ACC112 (cell line): Measurements from ENCODE around the gene KCNJ4.

Source experiments
- H2AFZ ChIP-seq: fragments of 200-600 bp; sonication (generic); one replicate; pipeline ENCODE4 v1.6.0; 2017; ENCODE audit warnings: antibody characterized with exemption, low read length; ENCODE audit not compliant: unreplicated experiment
- H3K27ac ChIP-seq: fragments of 200-600 bp; sonication (generic); 2 replicates; pipeline ENCODE4 v1.5.1; 2014; ENCODE audit warnings: low read depth, mild to moderate bottlenecking, antibody characterized with exemption, low read length, moderate library complexity
- H3K27me3 ChIP-seq: fragments of 200-600 bp; sonication (generic); 2 replicates; pipeline ENCODE4 v1.6.1; 2014; ENCODE audit warnings: mild to moderate bottlenecking, antibody characterized with exemption, low read length, moderate library complexity, mixed read lengths; ENCODE audit not compliant: insufficient read depth
- H3K36me3 ChIP-seq: fragments of 200-600 bp; sonication (generic); 2 replicates; pipeline ENCODE4 v1.6.1; 2016; ENCODE audit warnings: mild to moderate bottlenecking, antibody characterized with exemption, low read length, moderate library complexity, mixed read lengths; ENCODE audit not compliant: insufficient read depth
- H3K4me1 ChIP-seq: fragments of 200-600 bp; sonication (generic); one replicate; pipeline ENCODE4 v1.6.1; 2016; ENCODE audit warnings: low read length, mixed read lengths; ENCODE audit not compliant: insufficient read depth, unreplicated experiment, control insufficient read depth
- H3K4me3 ChIP-seq: fragments of 200-600 bp; sonication (generic); 2 replicates; pipeline ENCODE4 v1.5.1; 2014; ENCODE audit warnings: mild to moderate bottlenecking, low read depth, low read length
- H3K79me2 ChIP-seq: fragments of 200-600 bp; sonication (generic); one replicate; pipeline ENCODE4 v1.6.0; 2016; ENCODE audit warnings: low read length; ENCODE audit not compliant: control insufficient read depth, unreplicated experiment, insufficient read depth

Gene KCNJ4

DNA sequence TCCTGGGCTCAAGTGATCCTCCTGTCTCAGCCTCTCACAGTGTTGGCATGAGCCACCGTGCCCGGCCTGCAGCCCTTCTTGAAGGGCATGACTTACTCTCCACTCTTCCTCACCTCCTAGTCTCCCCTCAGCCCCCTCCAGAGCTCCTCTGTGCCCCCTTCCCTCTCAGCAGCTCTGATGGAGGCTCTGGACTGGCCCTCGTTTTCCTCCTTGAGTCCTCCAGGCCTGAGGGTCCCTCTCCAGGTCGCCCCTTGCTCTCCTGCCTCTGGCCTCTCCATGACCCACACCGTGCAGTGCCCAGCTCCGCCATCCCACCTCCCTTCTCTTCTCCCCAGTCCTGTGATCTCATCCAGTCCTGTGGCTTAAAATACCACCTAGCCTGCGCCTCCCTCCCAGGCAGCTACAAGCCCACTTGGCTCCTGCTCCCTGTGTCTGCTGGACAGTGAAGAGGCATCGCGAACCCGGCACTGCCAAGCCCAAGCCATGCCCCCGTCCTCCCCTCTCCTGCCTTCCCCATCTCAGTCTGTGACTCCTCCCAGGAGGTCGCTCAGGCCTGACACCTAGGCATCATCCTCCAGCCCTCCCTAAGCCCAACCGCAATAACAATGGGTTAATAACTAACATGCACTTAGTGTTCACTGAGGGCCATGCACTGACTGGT lies 11.9 kb downstream of the KCNJ4 start:
- no peak overlapping the region for H2AFZ ChIP-seq
- H3K4me3 ChIP-seq, result no peak overlapping the region
- H3K79me2 ChIP-seq, result no peaks in the 10 kb centered on the region
- no peak overlapping the region for H3K27ac ChIP-seq
- H3K4me1 ChIP-seq, result no peaks in the 10 kb centered on the region
- no peaks in the 10 kb centered on the region for H3K36me3 ChIP-seq
- no peaks in the 10 kb centered on the region for H3K27me3 ChIP-seq

GRCh38 chr22:38441620-38442287 lies 13.2 kb downstream of the KCNJ4 start:
- H3K4me3 ChIP-seq, result no peak overlapping the region
- no peaks in the 10 kb centered on the region for H3K79me2 ChIP-seq
- H3K27me3 ChIP-seq, result no peaks in the 10 kb centered on the region
- no peaks in the 10 kb centered on the region for H3K4me1 ChIP-seq
- no peaks in the 10 kb centered on the region for H3K36me3 ChIP-seq
- no peak overlapping the region for H3K27ac ChIP-seq
- H2AFZ ChIP-seq, result no peak overlapping the region

GRCh38 chr22:38440747-38441350 lies 14.2 kb downstream of the KCNJ4 start:
- Histone ChIP-seq H3K4me1 (no peaks in the 10 kb centered on the region), H3K4me3 (no peak overlapping the region), H3K27me3 (no peaks in the 10 kb centered on the region), H3K79me2 (no peaks in the 10 kb centered on the region), H3K36me3 (no peaks in the 10 kb centered on the region), H3K27ac (no peak overlapping the region), H2AFZ (no peak overlapping the region)

DNA sequence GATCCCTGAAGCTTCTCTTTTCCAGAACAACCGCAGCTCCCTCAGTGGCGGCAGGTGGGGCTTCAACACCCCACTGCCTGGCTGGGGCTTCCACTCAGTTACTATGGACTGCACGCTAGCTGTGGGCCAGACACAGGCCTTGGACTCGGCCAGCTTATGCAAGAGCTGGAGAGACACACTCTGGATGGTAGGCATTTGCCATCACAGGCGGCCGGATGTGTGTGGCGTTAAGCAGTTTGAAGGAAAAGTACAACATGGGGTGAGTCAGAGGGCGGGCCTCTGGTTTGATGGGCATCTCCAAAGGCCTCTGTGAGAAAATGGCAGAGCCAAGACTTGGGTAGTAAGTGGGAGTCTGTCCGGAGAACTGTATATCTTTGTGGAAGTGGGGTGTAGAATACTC lies 17.6 kb downstream of the KCNJ4 start:
- no peaks in the 10 kb centered on the region for H3K27me3 ChIP-seq
- H3K79me2 ChIP-seq, result no peaks in the 10 kb centered on the region
- no peak overlapping the region for H3K4me3 ChIP-seq
- H2AFZ ChIP-seq, result no peak overlapping the region
- no peaks in the 10 kb centered on the region for H3K36me3 ChIP-seq
- H3K27ac ChIP-seq, result no peak overlapping the region
- no peaks in the 10 kb centered on the region for H3K4me1 ChIP-seq

DNA sequence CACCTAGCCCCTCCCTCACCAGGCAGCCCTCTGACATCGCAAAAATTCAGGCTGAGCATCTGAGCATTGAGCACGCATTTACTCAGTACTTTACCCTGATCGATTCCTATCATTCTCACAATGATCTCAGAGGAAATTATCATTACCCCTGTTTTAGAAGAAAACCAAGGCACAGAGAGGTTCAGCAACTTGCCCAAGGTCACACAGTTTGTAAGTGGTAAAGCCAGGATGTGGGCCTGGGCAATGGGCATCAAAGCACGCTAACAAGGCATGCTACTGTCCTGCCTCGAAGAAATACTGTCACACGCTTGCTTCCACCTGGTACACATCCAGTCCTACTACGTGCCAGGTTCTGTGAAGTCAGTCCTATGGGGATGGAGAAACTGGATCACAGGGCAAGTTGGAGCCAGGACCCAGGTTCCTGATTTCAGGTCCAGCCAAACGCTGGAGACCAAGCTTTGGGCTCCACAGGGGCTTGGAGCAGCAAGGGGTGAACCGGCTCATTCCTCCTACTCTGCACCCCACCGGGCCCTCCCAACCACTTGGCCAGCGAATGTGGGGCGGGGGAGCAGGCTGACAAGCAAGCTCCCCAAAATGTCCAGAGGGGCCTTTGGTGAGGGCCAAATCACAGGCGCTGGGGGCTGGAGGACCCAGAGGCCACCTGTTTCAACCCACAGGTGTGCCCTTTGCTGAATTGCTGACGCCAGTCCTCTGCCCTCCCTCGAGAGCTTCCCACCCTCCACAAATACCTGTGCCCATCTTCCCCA lies 18.2 kb downstream of the KCNJ4 start:
- Histone ChIP-seq H2AFZ (no peak overlapping the region), H3K4me3 (no peak overlapping the region), H3K79me2 (no peaks in the 10 kb centered on the region), H3K27me3 (no peaks in the 10 kb centered on the region), H3K4me1 (no peaks in the 10 kb centered on the region), H3K36me3 (no peaks in the 10 kb centered on the region), H3K27ac (no peak overlapping the region)

DNA sequence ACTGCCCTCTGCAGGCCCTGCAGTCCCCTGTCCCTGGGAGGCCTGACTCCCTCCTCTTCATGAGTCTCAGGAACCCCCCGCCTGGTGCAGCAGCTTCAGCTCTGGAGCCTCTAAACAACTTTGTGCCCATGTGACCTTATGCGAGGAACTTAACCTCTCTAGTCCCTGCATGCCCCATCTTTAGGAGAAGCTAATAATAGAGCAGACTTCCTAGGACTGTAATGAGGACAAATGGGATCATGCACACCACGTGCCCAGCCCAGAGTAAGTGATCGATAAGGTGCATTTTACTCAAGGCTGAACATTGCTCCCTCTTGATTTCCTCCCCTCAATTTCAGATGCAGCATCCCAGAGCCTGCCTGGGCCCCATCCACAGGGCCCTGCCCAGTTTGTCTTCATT lies 19.0 kb downstream of the KCNJ4 start:
- H3K4me1 ChIP-seq, result no peaks in the 10 kb centered on the region
- no peaks in the 10 kb centered on the region for H3K79me2 ChIP-seq
- no peaks in the 10 kb centered on the region for H3K36me3 ChIP-seq
- H2AFZ ChIP-seq, result no peak overlapping the region
- H3K4me3 ChIP-seq, result no peak overlapping the region
- H3K27me3 ChIP-seq, result no peaks in the 10 kb centered on the region
- no peak overlapping the region for H3K27ac ChIP-seq

DNA sequence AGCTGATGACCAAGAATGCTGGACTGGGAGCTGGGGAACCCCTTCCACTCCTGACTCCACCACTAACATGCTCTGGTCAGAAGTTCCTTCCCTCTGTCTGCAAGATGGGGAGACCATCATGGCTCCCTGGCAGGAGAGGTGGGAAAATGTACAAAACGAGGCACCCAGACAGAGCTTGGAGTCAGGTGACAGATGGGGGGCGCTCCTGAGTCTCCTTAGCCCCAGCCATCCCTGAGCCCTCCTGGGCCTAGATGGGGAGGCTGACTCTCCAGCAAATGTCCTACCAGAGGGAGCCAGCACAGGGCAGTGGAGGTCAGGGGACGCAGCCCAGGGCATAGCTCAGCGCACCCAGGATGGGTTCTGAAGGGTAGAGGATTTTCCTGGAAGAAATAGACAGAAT lies 20.0 kb downstream of the KCNJ4 start:
- no peak overlapping the region for H3K4me3 ChIP-seq
- H3K79me2 ChIP-seq, result no peaks in the 10 kb centered on the region
- no peaks in the 10 kb centered on the region for H3K36me3 ChIP-seq
- H3K27me3 ChIP-seq, result no peaks in the 10 kb centered on the region
- H2AFZ ChIP-seq, result no peak overlapping the region
- H3K27ac ChIP-seq, result no peak overlapping the region
- H3K4me1 ChIP-seq, result no peaks in the 10 kb centered on the region

- H3K27ac ChIP-seq, result no peak overlapping the region
- no peak overlapping the region for H2AFZ ChIP-seq
- no peaks in the 10 kb centered on the region for H3K4me1 ChIP-seq
- no peaks in the 10 kb centered on the region for H3K27me3 ChIP-seq
- no peak overlapping the region for H3K4me3 ChIP-seq
- H3K79me2 ChIP-seq, result no peaks in the 10 kb centered on the region
- no peaks in the 10 kb centered on the region for H3K36me3 ChIP-seq
These were observed 21.1 kb downstream of the KCNJ4 start for GRCh38 chr22:38433871-38434270.

DNA sequence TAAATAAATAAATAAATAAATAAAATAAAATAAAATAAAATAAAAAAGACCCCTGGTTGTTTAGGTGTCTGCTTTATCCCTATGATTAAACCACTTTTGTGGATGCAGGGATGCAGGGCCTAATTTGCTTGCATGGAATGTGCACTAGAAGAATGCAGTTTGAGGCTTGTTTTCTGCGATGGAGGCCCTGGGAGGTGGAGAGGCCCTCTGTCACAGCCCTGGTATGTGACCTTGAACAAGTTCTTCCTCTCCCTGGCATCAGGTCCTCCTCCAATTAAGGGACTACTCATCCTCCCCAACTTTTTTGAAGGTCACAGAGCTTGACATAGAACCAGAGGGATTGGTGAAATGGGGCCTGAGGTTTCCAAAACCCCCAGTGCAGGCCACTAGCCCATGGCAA lies 22.7 kb downstream of the KCNJ4 start:
- H3K27me3 ChIP-seq, result no peaks in the 10 kb centered on the region
- no peaks in the 10 kb centered on the region for H3K4me1 ChIP-seq
- no peak overlapping the region for H3K4me3 ChIP-seq
- H3K79me2 ChIP-seq, result no peaks in the 10 kb centered on the region
- no peak overlapping the region for H2AFZ ChIP-seq
- H3K36me3 ChIP-seq, result no peaks in the 10 kb centered on the region
- H3K27ac ChIP-seq, result no peak overlapping the region

DNA sequence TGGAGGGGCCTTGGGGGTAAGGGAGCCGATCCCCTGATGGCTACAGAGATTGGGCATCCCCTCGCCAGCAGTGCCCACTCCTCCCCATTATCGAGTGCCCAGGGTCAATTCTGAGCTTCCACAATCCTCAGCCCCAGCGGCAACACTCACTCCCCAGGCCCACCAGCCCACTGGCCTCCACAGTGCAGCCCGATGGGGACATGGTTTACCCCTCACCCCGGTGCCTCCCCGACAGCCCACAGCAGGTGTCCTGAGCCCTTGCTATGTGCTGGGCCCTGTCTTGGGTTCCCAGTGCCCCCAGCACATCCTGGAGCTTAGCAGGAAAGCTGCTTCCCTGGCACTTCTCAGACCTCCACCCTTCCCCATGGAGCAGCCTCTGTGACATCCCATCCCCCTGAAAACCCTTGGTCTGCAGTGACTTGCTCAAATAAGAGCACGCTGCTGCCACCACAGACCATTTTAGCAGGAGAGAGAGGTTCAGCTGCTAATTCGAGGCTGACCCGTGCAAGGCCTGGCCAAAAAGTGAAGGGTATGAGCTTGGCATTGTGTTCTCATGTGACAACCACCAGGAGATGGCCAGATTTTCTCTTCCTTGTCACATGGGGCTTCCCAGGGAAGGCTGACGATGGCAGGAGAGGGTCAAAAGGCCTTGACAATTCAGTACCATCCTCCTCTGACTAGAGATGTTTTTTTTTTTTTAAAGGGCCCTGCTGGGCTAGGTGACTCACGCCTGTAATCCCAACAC lies 23.6 kb downstream of the KCNJ4 start:
- H2AFZ ChIP-seq, result no peak overlapping the region
- H3K27ac ChIP-seq, result no peak overlapping the region
- no peaks in the 10 kb centered on the region for H3K79me2 ChIP-seq
- H3K4me3 ChIP-seq, result no peak overlapping the region
- H3K4me1 ChIP-seq, result no peaks in the 10 kb centered on the region
- no peaks in the 10 kb centered on the region for H3K27me3 ChIP-seq
- H3K36me3 ChIP-seq, result no peaks in the 10 kb centered on the region
